OCI-LY7 (cell line): ENCODE data around the gene MEGF6. TPM values are rescaled to one million over a fixed set of nuclear protein-coding genes. Genes with fewer than 3 reads are reported as not detected.

ENCODE experiments used
- BruUV-seq: library from RNA; stranded (reverse); fragments of 400-500 nt; replicated peaks from 2 replicates; lab custom pipeline; 2021; lab: Mats Ljungman, UMichigan
- CTCF ChIA-PET: fragments of 300-600 bp; sonication (Branson Sonifier 250); formaldehyde crosslinking; loops from one replicate; lab custom pipeline; 2022; ENCODE audit warnings: antibody characterized with exemption; ENCODE audit not compliant: unreplicated experiment; lab: Charles Lee
- POLR2A ChIA-PET: fragments of 300-600 bp; sonication (Branson Sonifier 250); formaldehyde crosslinking; loops from one replicate; lab custom pipeline; 2022; ENCODE audit warnings: antibody characterized with exemption; lab: Charles Lee
- DNase-seq: peaks from one replicate; pipeline ENCODE4 v3.0.0-alpha.2; 2015; ENCODE audit warnings: low spot score
- H2AFZ ChIP-seq: fragments of 200-600 bp; sonication (generic), shearing (Covaris generic); 2 replicates; pipeline ENCODE4 v1.6.1; 2014; ENCODE audit warnings: mild to moderate bottlenecking, antibody characterized with exemption, low read length, moderate library complexity
- H3K27ac ChIP-seq: fragments of 200-600 bp; sonication (generic); 2 replicates; pipeline ENCODE4 v1.5.1; 2014; ENCODE audit warnings: mixed run types, low read depth, mild to moderate bottlenecking, moderate library complexity, low read length, inconsistent platforms; ENCODE audit not compliant: poor library complexity, severe bottlenecking
- H3K36me3 ChIP-seq: fragments of 200-600 bp; sonication (generic); 2 replicates; pipeline ENCODE4 v1.6.1; 2014; ENCODE audit warnings: mild to moderate bottlenecking, antibody characterized with exemption, low read length, moderate library complexity, mixed read lengths; ENCODE audit not compliant: insufficient read depth
- H3K4me1 ChIP-seq: fragments of 200-600 bp; sonication (generic); 2 replicates; pipeline ENCODE4 v1.5.1; 2014; ENCODE audit warnings: mild to moderate bottlenecking, low read length; ENCODE audit not compliant: insufficient read depth, poor library complexity, severe bottlenecking
- H3K4me2 ChIP-seq: fragments of 200-600 bp; sonication (generic); 2 replicates; pipeline ENCODE4 v1.6.1; 2014; ENCODE audit warnings: mild to moderate bottlenecking, low read length
- H3K4me3 ChIP-seq: fragments of 200-600 bp; sonication (generic); 2 replicates; pipeline ENCODE4 v1.5.1; 2014; ENCODE audit warnings: mild to moderate bottlenecking, low read depth, low read length; ENCODE audit not compliant: poor library complexity, severe bottlenecking
- H3K79me2 ChIP-seq: fragments of 200-600 bp; sonication (generic); 2 replicates; pipeline ENCODE4 v1.6.1; 2016; ENCODE audit warnings: low read depth, mild to moderate bottlenecking, low read length, moderate library complexity, mixed read lengths; ENCODE audit not compliant: insufficient read depth
- H3K9me2 ChIP-seq: fragments of 200-600 bp; sonication (generic); 2 replicates; pipeline ENCODE4 v1.6.1; 2016; ENCODE audit warnings: mild to moderate bottlenecking, low read length, mixed read lengths; ENCODE audit not compliant: insufficient read depth
- H3K9me3 ChIP-seq: fragments of 200-600 bp; sonication (generic); 2 replicates; pipeline ENCODE4 v1.6.1; 2014; ENCODE audit warnings: mild to moderate bottlenecking, mixed run types, low read length, mixed read lengths
- H4K20me1 ChIP-seq: fragments of 200-600 bp; sonication (generic); 2 replicates; pipeline ENCODE4 v1.6.1; 2014; ENCODE audit warnings: mild to moderate bottlenecking, antibody characterized with exemption, low read length, moderate library complexity, mixed read lengths; ENCODE audit not compliant: insufficient read depth
- EZH2phosphoT487 ChIP-seq: fragments of 200-600 bp; sonication (generic); IDR thresholded peaks from 2 replicates; pipeline ENCODE4 v1.6.1; 2018; ENCODE audit warnings: low read depth, borderline replicate concordance, mild to moderate bottlenecking, mixed run types, antibody characterized with exemption, low read length, moderate library complexity, mixed read lengths
- intact Hi-C: fragments of 100-400 bp; cut with micrococcal nuclease; formaldehyde crosslinking; loops from one replicate; pipeline ENCODE4 v1.10.0; 2022; ENCODE audit not compliant: unreplicated experiment
- total RNA-seq, 2 experiments: library from RNA; depleted of rRNA in 1 of 2; stranded (reverse); fragments of >200 nt in 1 of 2; shearing (Covaris generic) in 1 of 2; gene quantifications; 2 replicates each; pipeline ENCODE4 v1.2.3, GENCODE V29; 2014 to 2022
- TF ChIP-seq, protein P1 (sequence below): fragments of 200-600 bp; sonication (generic); conservative IDR thresholded peaks from 2 replicates; pipeline ENCODE4 v1.5.1; 2014; ENCODE audit warnings: mild to moderate bottlenecking, antibody characterized with exemption, low read length, moderate library complexity, mixed read lengths

MEGF6 gene
- total RNA-seq, 2 experiments from 2014 or later: 0.15 to 0.32 TPM

GRCh38 chr1:3456964-3457909, 154.1 kb downstream of the MEGF6 start:
- no peak overlapping the region for H2AFZ ChIP-seq
- POLR2A ChIA-PET: no interaction called here
- no peaks in the 10 kb centered on the region for H3K9me2 ChIP-seq
- H3K4me1 ChIP-seq: no peaks in the 10 kb centered on the region
- CTCF ChIA-PET: interaction anchor here (0.5 kb wide), 1 partner anchor 161 kb away, joined by 4 read pairs; no protein-coding TSS in a partner anchor
- no peak overlapping the region for H3K4me3 ChIP-seq
- no peak overlapping the region for H3K27ac ChIP-seq
- no peaks in the 10 kb centered on the region for H3K36me3 ChIP-seq
- BruUV-seq: no TSS peak
- intact Hi-C loops: no loop called here
- no peak for TF ChIP-seq EZH2phosphoT487
- H3K9me3 ChIP-seq: no peaks in the 10 kb centered on the region
- DNase-seq: no peak
- no peaks in the 10 kb centered on the region; the same call in 1 of the 2 replicates for H4K20me1 ChIP-seq
- no peaks in the 10 kb centered on the region for H3K79me2 ChIP-seq
- H3K4me2 ChIP-seq: no peak overlapping the region

DNA sequence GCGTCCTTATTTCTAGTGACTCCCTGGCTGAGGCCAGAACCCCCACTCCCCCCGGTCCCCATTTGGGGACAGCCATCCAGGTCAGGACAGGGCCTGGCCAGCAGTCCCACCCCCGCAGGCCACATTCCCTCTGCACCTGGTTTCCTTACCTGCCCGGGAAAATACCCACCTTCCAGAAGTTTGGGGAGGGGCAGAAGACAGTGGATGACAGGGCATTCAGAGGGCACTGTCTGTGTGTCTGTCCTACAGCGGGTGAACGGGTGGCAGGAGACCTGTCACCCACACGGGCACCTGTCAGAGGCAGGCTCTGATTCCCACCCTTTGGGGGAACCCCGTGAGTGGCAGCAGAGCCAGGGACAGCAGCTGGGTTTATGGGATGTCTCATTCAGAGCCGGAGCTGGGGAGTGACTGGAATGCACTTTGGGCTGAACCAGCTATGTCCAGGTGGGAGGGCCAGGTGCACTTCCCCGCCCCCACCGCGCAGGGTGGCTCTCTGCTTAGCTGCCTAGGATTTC, 154.8 kb downstream of the MEGF6 start:
- Histone ChIP-seq H3K4me1 (no peaks in the 10 kb centered on the region), H3K27ac (no peak overlapping the region), H4K20me1 (no peaks in the 10 kb centered on the region; the same call in 1 of the 2 replicates), H3K4me2 (no peak overlapping the region), H3K9me3 (no peaks in the 10 kb centered on the region), H3K79me2 (no peaks in the 10 kb centered on the region), H3K4me3 (no peak overlapping the region), H3K9me2 (no peaks in the 10 kb centered on the region), H2AFZ (no peak overlapping the region), H3K36me3 (no peaks in the 10 kb centered on the region)
- TF ChIP-seq, protein P1, sequence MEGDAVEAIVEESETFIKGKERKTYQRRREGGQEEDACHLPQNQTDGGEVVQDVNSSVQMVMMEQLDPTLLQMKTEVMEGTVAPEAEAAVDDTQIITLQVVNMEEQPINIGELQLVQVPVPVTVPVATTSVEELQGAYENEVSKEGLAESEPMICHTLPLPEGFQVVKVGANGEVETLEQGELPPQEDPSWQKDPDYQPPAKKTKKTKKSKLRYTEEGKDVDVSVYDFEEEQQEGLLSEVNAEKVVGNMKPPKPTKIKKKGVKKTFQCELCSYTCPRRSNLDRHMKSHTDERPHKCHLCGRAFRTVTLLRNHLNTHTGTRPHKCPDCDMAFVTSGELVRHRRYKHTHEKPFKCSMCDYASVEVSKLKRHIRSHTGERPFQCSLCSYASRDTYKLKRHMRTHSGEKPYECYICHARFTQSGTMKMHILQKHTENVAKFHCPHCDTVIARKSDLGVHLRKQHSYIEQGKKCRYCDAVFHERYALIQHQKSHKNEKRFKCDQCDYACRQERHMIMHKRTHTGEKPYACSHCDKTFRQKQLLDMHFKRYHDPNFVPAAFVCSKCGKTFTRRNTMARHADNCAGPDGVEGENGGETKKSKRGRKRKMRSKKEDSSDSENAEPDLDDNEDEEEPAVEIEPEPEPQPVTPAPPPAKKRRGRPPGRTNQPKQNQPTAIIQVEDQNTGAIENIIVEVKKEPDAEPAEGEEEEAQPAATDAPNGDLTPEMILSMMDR: no peak
- TF ChIP-seq EZH2phosphoT487: no peak
- intact Hi-C loops: no loop called here
- BruUV-seq: no TSS peak
- no peak for DNase-seq
- ChIA-PET CTCF (no interaction called here), POLR2A (no interaction called here)

- ChIA-PET CTCF (no interaction called here), POLR2A (no interaction called here)
- Histone ChIP-seq H3K4me1 (no peaks in the 10 kb centered on the region), H3K36me3 (no peaks in the 10 kb centered on the region), H4K20me1 (no peaks in the 10 kb centered on the region; the same call in 1 of the 2 replicates), H3K9me2 (no peaks in the 10 kb centered on the region), H2AFZ (no peak overlapping the region), H3K9me3 (no peaks in the 10 kb centered on the region), H3K4me3 (no peak overlapping the region), H3K27ac (no peak overlapping the region), H3K4me2 (no peak overlapping the region), H3K79me2 (no peaks in the 10 kb centered on the region)
- no peak for DNase-seq
- BruUV-seq: no TSS peak
- intact Hi-C loops: no loop called here
- no peak for TF ChIP-seq EZH2phosphoT487
- TF ChIP-seq, protein P1: no peak
Measured at GRCh38 chr1:3455670-3456448, 155.4 kb downstream of the MEGF6 start.
